Neural cell (in vitro differentiated cells): Measurements from ENCODE around the gene SFXN1. TPM values are rescaled to one million over a fixed set of nuclear protein-coding genes. Genes with fewer than 3 reads are reported as not detected.

ENCODE experiments used
- H2AFZ ChIP-seq: fragments of 200-600, 300-800 bp; sonication (generic), shearing (Covaris generic); 2 replicates; pipeline ENCODE4 v1.6.0; 2014; ENCODE audit warnings: low read depth, mild to moderate bottlenecking, antibody characterized with exemption, low read length, moderate library complexity
- H3F3A ChIP-seq: fragments of 200-600 bp; shearing (Covaris generic); 2 replicates; pipeline ENCODE4 v1.6.1; 2016; ENCODE audit warnings: mild to moderate bottlenecking, moderate library complexity, mixed read lengths, antibody characterized with exemption, low read length; ENCODE audit not compliant: insufficient read depth, poor library complexity, severe bottlenecking
- H3K27ac ChIP-seq: fragments of 200-600, 300-800 bp; sonication (generic), shearing (Covaris generic); 2 replicates; pipeline ENCODE4 v1.5.1; 2014; ENCODE audit warnings: mild to moderate bottlenecking, low read length, moderate library complexity
- H3K27me3 ChIP-seq: fragments of 300-800, 200-600 bp; sonication (generic), shearing (Covaris generic); 2 replicates; pipeline ENCODE4 v1.6.0; 2014; ENCODE audit warnings: mild to moderate bottlenecking, low read depth, low read length, moderate library complexity; ENCODE audit not compliant: insufficient read depth
- H3K36me3 ChIP-seq: fragments of 300-800, 200-600 bp; sonication (generic), shearing (Covaris generic); 2 replicates; pipeline ENCODE4 v1.5.1; 2014; ENCODE audit warnings: mild to moderate bottlenecking, antibody characterized with exemption, low read length, moderate library complexity; ENCODE audit not compliant: insufficient read depth
- H3K4me2 ChIP-seq: fragments of 300-800, 200-600 bp; sonication (generic), shearing (Covaris generic); 2 replicates; pipeline ENCODE4 v1.6.0; 2014; ENCODE audit warnings: mild to moderate bottlenecking, low read length
- H3K4me3 ChIP-seq: fragments of 300-800, 200-600 bp; sonication (generic), shearing (Covaris generic); 2 replicates; pipeline ENCODE4 v1.5.1; 2014; ENCODE audit warnings: mild to moderate bottlenecking, low read length, moderate library complexity
- H3K79me2 ChIP-seq: fragments of 200-600 bp; shearing (Covaris generic); replicated peaks from 2 replicates; pipeline ENCODE4 v1.6.0; 2014; ENCODE audit warnings: mild to moderate bottlenecking, low read length, moderate library complexity; ENCODE audit not compliant: insufficient read depth
- H3K9ac ChIP-seq: fragments of 300-800, 200-600 bp; sonication (generic), shearing (Covaris generic); 2 replicates; pipeline ENCODE4 v1.6.1; 2016; ENCODE audit warnings: mild to moderate bottlenecking, low read length, mixed read lengths
- H3K9me2 ChIP-seq: fragments of 200-600 bp; shearing (Covaris generic); 2 replicates; pipeline ENCODE4 v1.6.1; 2016; ENCODE audit warnings: mild to moderate bottlenecking, low read length, mixed read lengths; ENCODE audit not compliant: insufficient read depth
- H3K9me3 ChIP-seq: fragments of 200-600, 300-800 bp; sonication (generic), shearing (Covaris generic); 2 replicates; pipeline ENCODE4 v1.6.1; 2016; ENCODE audit warnings: mild to moderate bottlenecking, mixed run types, low read length, moderate library complexity, mixed read lengths
- H4K20me1 ChIP-seq: fragments of 200-600 bp; shearing (Covaris generic); 2 replicates; pipeline ENCODE4 v1.6.1; 2016; ENCODE audit warnings: mild to moderate bottlenecking, mixed run types; ENCODE audit not compliant: insufficient read depth
- CTCF ChIP-seq: fragments of 450-650 bp; IDR thresholded peaks from 2 replicates; pipeline ENCODE4 v1.5.1; 2014; ENCODE audit warnings: antibody characterized with exemption, mild to moderate bottlenecking, moderate library complexity; ENCODE audit not compliant: poor library complexity, severe bottlenecking
- EP300 ChIP-seq: fragments of 450-650 bp; conservative IDR thresholded peaks from 2 replicates; pipeline ENCODE4 v1.6.1; 2014; ENCODE audit warnings: antibody characterized with exemption, mild to moderate bottlenecking, moderate library complexity; ENCODE audit not compliant: poor library complexity, severe bottlenecking
- EZH2 ChIP-seq: fragments of 200-600, 300-800 bp; shearing (Covaris generic), sonication (generic); IDR thresholded peaks from 2 replicates; pipeline ENCODE4 v1.6.1; 2014; ENCODE audit warnings: antibody characterized with exemption, low read length, borderline replicate concordance, mild to moderate bottlenecking; ENCODE audit not compliant: insufficient read depth, poor library complexity, severe bottlenecking
- MXI1 ChIP-seq: fragments of 450-650 bp; conservative IDR thresholded peaks from 2 replicates; pipeline ENCODE4 v1.6.1; 2014; ENCODE audit warnings: antibody characterized with exemption, mild to moderate bottlenecking; ENCODE audit not compliant: poor library complexity, severe bottlenecking
- POLR2AphosphoS5 ChIP-seq: IDR thresholded peaks from 2 replicates; pipeline ENCODE4 v1.6.1; 2012
- RAD21 ChIP-seq: fragments of 450-650 bp; conservative IDR thresholded peaks from 2 replicates; pipeline ENCODE4 v1.6.1; 2014; ENCODE audit warnings: antibody characterized with exemption, mild to moderate bottlenecking, moderate library complexity
- REST ChIP-seq: IDR thresholded peaks from 2 replicates; pipeline ENCODE4 v1.6.1; 2012; ENCODE audit warnings: borderline replicate concordance
- SMC3 ChIP-seq: fragments of 450-650 bp; conservative IDR thresholded peaks from 2 replicates; pipeline ENCODE4 v1.6.1; 2014; ENCODE audit warnings: antibody characterized with exemption, mild to moderate bottlenecking, moderate library complexity; ENCODE audit not compliant: poor library complexity
- TAF1 ChIP-seq: IDR thresholded peaks from 2 replicates; pipeline ENCODE4 v1.6.1; 2012; ENCODE audit warnings: low read depth
- polyA plus RNA-seq: library from polyadenylated mRNA; depleted of rRNA; stranded (reverse); fragments of >200 nt; gene quantifications from 2 replicates; pipeline ENCODE4 v1.2.3, GENCODE V29; 2014

Gene SFXN1
- polyA plus RNA-seq, 1 donor from 2014 or later = 109 TPM

- no peak overlapping the region for H3K9ac ChIP-seq
- no peaks in the 10 kb centered on the region for H3K36me3 ChIP-seq
- H3K4me2 ChIP-seq = no peak overlapping the region
- TF ChIP-seq SMC3 (peak; percentile 60), REST (no peak), EZH2 (no peak), CTCF (peak; percentile 86), POLR2AphosphoS5 (peak; percentile 22), MXI1 (no peak), RAD21 (peak; percentile 69), TAF1 (no peak), EP300 (no peak)
- H3K27me3 ChIP-seq = no peaks in the 10 kb centered on the region
- H2AFZ ChIP-seq = peak overlapping the region; percentile 32
- no peaks in the 10 kb centered on the region for H3K9me3 ChIP-seq
- H4K20me1 ChIP-seq = no peaks in the 10 kb centered on the region
- H3K27ac ChIP-seq = no peak overlapping the region
- no peaks in the 10 kb centered on the region for H3K79me2 ChIP-seq
- H3K4me3 ChIP-seq = no peak overlapping the region
- H3F3A ChIP-seq = no peaks in the 10 kb centered on the region
- H3K9me2 ChIP-seq = no peaks in the 10 kb centered on the region
These were observed 14.1 kb upstream of the SFXN1 start for GRCh38 chr5:175464074-175464941.

- no peaks in the 10 kb centered on the region for H3F3A ChIP-seq
- no peaks in the 10 kb centered on the region for H3K27me3 ChIP-seq
- H3K9me2 ChIP-seq = no peaks in the 10 kb centered on the region
- no peak overlapping the region for H3K4me2 ChIP-seq
- no peak overlapping the region for H3K27ac ChIP-seq
- H3K9me3 ChIP-seq = no peaks in the 10 kb centered on the region
- no peaks in the 10 kb centered on the region for H3K36me3 ChIP-seq
- H3K79me2 ChIP-seq = no peaks in the 10 kb centered on the region
- H4K20me1 ChIP-seq = no peaks in the 10 kb centered on the region
- H3K4me3 ChIP-seq = no peak overlapping the region
- peak; percentile 44 for TF ChIP-seq CTCF
- TF ChIP-seq EP300 = no peak
- no peak overlapping the region for H3K9ac ChIP-seq
- peak overlapping the region; percentile 32 for H2AFZ ChIP-seq
These were observed 13.5 kb upstream of the SFXN1 start for GRCh38 chr5:175464942-175465233.
